Fibroblast of lung (primary cell): ENCODE results near the gene GABBR2. TPM values are rescaled to one million over a fixed set of nuclear protein-coding genes. Genes with fewer than 3 reads are reported as not detected.
"Not testable (repeated sequence)": the region's sequence is repeated elsewhere in the genome, so short reads cannot be mapped to it uniquely, and the experiment has no call there.

Source experiments
- DNase-seq, 2 donors: peaks; one replicate each; pipeline versions ENCODE4 v3.0.0 to v3.0.0-alpha.2; 2010; ENCODE audit warnings: low read depth in 2 of 2
- H2AFZ ChIP-seq: 2 replicates; pipeline ENCODE4 v1.5.1; 2012; ENCODE audit warnings: low read length, control low read depth, inconsistent platforms
- H3K27ac ChIP-seq: 2 replicates; pipeline ENCODE4 v1.5.1; 2011; ENCODE audit warnings: low read length, control low read depth; ENCODE audit not compliant: insufficient read depth
- H3K27me3 ChIP-seq: 2 replicates; pipeline ENCODE4 v1.5.1; 2011; ENCODE audit warnings: mild to moderate bottlenecking, low read length; ENCODE audit not compliant: control insufficient read depth, insufficient read depth
- H3K36me3 ChIP-seq: 2 replicates; pipeline ENCODE4 v1.5.1; 2011; ENCODE audit warnings: low read length; ENCODE audit not compliant: control insufficient read depth, insufficient read depth
- H3K4me1 ChIP-seq: 2 replicates; pipeline ENCODE4 v1.5.1; 2011; ENCODE audit warnings: low read length; ENCODE audit not compliant: control insufficient read depth, insufficient read depth; ENCODE audit errors: extremely low read depth
- H3K4me2 ChIP-seq: 2 replicates; pipeline ENCODE4 v1.5.1; 2011; ENCODE audit warnings: low read length, control low read depth; ENCODE audit not compliant: insufficient read depth; ENCODE audit errors: extremely low read depth
- H3K4me3 ChIP-seq, 4 experiments: fragments of 200-600 bp in 1 of 4; sonication (generic) in 1 of 4; replicated peaks in 1 of 4; 2 replicates each; pipeline ENCODE4 v1.5.1; 2011 to 2016; ENCODE audit warnings: low read length in 4 of 4, low read depth in 3 of 4, mild to moderate bottlenecking in 3 of 4, control low read depth in 2 of 4, inconsistent platforms in 1 of 4, mixed read lengths in 1 of 4; ENCODE audit not compliant: insufficient read depth in 1 of 4; ENCODE audit errors: control extremely low read depth in 1 of 4
- H3K79me2 ChIP-seq: 2 replicates; pipeline ENCODE4 v1.5.1; 2012; ENCODE audit warnings: mild to moderate bottlenecking, low read length, inconsistent platforms; ENCODE audit not compliant: control insufficient read depth, insufficient read depth
- H3K9ac ChIP-seq: 2 replicates; pipeline ENCODE4 v1.5.1; 2011; ENCODE audit warnings: mild to moderate bottlenecking, low read length, control low read depth; ENCODE audit not compliant: insufficient read depth
- H3K9me3 ChIP-seq: 2 replicates; pipeline ENCODE4 v1.5.1; 2012; ENCODE audit warnings: low read depth, low read length; ENCODE audit not compliant: control insufficient read depth, insufficient read depth
- H4K20me1 ChIP-seq: 2 replicates; pipeline ENCODE4 v1.5.1; 2011; ENCODE audit warnings: low read length; ENCODE audit not compliant: control insufficient read depth, insufficient read depth; ENCODE audit errors: extremely low read depth
- CTCF ChIP-seq, 2 donors: IDR thresholded peaks in 1 of 2; conservative IDR thresholded peaks in 1 of 2; 1 replicate in 1 of 2; 2 replicates in 1 of 2; pipeline ENCODE4 v1.5.1; 2011 to 2012; ENCODE audit warnings: low read length in 2 of 2, control low read depth in 1 of 2, inconsistent platforms in 1 of 2, low read depth in 1 of 2, mild to moderate bottlenecking in 1 of 2
- EZH2 ChIP-seq: IDR thresholded peaks from 2 replicates; pipeline ENCODE4 v1.5.1; 2012; ENCODE audit warnings: low read length, control low read depth, mild to moderate bottlenecking; ENCODE audit errors: missing control alignments
- polyA plus RNA-seq, 2 donors: library from polyadenylated mRNA; depleted of rRNA in 1 of 2; stranded (reverse) in 1 of 2; unstranded in 1 of 2; fragments of >200 nt; gene quantifications; 2 replicates each; pipeline ENCODE4 v1.2.1, GENCODE V29; 2011 to 2012; ENCODE audit warnings: missing spikeins in 1 of 2
- total RNA-seq: library from RNA; depleted of rRNA; stranded (reverse); fragments of >200 nt; gene quantifications from 2 replicates; pipeline ENCODE4 v1.2.1, GENCODE V29; 2014

The GABBR2 gene
- total and polyA plus RNA-seq, 2 donors (not counting 1 experiment from before 2014, with no cell fraction given): 0.32 to 0.33 TPM

DNA sequence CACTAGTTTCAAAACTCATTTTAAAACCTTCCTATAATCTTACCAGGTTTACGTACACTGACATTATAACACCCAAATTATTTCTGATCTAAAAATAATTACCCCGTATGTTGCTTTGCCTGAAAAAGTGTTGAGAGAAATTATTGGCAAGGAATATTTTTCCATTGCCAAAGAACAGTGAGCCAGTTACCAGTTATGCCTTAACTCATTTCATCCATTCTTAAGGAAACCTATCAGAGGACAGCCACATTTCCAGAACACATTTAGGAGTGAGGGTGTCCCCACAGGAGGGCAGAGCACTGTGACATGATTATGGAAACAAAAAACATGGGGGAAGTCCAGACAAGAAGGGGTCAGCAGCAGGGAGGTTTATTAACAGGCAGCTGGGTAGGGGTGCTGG, 52.2 kb downstream of the GABBR2 start:
- Histone ChIP-seq H3K9ac (no peak overlapping the region), H3K4me2 (no peak overlapping the region), H4K20me1 (no peaks in the 10 kb centered on the region), H3K4me3 (no peak overlapping the region), H3K4me1 (peaks cover 5% of the 10 kb centered on the region), H3K27me3 (no peaks in the 10 kb centered on the region), H3K9me3 (no peaks in the 10 kb centered on the region), H3K79me2 (no peaks in the 10 kb centered on the region), H2AFZ (no peak overlapping the region), H3K27ac (no peak overlapping the region), H3K36me3 (no peaks in the 10 kb centered on the region)
- TF ChIP-seq EZH2 (no peak), CTCF (conservative IDR thresholded peaks at IDR 0.05 in 1 of 2, IDR thresholded peaks at IDR 0.05 in 1 of 2; ENCODE audit: low read depth in 1 of 2, low read length in 2 of 2) (no peak)
- peak in 1 of 2 donors; percentile 19 for DNase-seq

DNA sequence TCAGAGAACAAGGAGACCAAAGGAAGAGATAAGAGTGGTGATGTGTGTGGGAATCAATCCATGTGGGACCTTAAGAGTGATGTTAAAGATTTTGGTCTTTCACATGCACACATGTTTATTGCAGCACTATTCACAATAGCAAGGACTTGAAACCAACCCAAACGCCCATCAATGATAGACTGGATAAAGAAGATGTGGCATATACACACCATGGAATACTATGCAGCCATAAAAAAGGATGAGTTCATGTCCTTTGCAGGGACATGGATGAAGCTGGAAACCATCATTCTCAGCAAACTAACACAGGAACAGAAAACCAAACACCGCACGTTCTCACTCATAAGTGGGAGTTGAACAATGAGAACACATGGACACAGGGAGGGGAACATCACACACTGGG, 53.3 kb downstream of the GABBR2 start:
- not testable (repeated sequence) for H2AFZ ChIP-seq, H3K36me3 ChIP-seq, H4K20me1 ChIP-seq, H3K4me1 ChIP-seq, DNase-seq, H3K27me3 ChIP-seq, H3K9me3 ChIP-seq, H3K4me3 ChIP-seq, H3K27ac ChIP-seq, H3K9ac ChIP-seq, H3K79me2 ChIP-seq, H3K4me2 ChIP-seq

- Histone ChIP-seq H3K9ac (no peak overlapping the region), H3K27me3 (no peaks in the 10 kb centered on the region), H3K4me3 (no peak overlapping the region), H3K79me2 (no peaks in the 10 kb centered on the region), H3K4me2 (no peak overlapping the region), H3K9me3 (no peaks in the 10 kb centered on the region), H4K20me1 (no peaks in the 10 kb centered on the region), H3K27ac (peak overlapping the region; percentile 36), H3K36me3 (no peaks in the 10 kb centered on the region), H3K4me1 (peaks cover 5% of the 10 kb centered on the region), H2AFZ (no peak overlapping the region)
- DNase-seq: peak; percentile 55 to 96
- TF ChIP-seq CTCF (conservative IDR thresholded peaks at IDR 0.05 in 1 of 2, IDR thresholded peaks at IDR 0.05 in 1 of 2; ENCODE audit: low read depth in 1 of 2, low read length in 2 of 2): no peak
- TF ChIP-seq EZH2: no peak
Observed at GRCh38 chr9:98654247-98654646, 54.5 kb downstream of the GABBR2 start.
